ENCODE results near the gene CASZ1.

DNA sequence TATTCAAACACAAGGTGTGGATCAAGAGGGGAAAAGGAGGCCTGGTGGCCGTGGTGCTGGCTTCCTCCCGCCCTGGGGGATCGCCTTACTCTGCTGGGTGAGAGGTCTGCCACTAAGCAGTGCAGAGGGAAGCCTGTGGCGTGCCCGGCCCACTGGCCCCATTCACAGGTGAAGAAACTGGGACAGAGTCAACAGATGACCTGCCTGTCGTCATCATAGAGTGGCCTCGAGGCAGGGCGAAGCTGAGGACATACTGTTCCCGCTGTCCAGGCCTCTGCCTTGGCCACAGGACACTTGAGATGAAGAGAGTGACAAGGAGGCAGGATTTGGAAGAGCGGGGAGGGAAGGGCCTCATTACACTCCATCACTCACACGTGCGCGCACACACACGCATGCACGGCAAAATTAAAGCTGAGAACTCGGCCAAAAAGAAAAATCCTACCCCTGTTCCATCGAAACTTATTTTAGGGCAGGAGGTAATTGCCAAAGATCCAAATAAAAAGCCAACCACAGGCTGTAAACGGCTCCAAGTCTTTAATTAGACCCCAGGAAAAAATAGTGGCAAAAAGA is 50.5 kb downstream of the CASZ1 start:
- TF ChIP-seq, protein P1, sequence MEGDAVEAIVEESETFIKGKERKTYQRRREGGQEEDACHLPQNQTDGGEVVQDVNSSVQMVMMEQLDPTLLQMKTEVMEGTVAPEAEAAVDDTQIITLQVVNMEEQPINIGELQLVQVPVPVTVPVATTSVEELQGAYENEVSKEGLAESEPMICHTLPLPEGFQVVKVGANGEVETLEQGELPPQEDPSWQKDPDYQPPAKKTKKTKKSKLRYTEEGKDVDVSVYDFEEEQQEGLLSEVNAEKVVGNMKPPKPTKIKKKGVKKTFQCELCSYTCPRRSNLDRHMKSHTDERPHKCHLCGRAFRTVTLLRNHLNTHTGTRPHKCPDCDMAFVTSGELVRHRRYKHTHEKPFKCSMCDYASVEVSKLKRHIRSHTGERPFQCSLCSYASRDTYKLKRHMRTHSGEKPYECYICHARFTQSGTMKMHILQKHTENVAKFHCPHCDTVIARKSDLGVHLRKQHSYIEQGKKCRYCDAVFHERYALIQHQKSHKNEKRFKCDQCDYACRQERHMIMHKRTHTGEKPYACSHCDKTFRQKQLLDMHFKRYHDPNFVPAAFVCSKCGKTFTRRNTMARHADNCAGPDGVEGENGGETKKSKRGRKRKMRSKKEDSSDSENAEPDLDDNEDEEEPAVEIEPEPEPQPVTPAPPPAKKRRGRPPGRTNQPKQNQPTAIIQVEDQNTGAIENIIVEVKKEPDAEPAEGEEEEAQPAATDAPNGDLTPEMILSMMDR (IDR thresholded peaks at IDR 0.05; ENCODE audit: insufficient read depth, low read length) = no peak
- no peak for TF ChIP-seq POLR2AphosphoS5 (IDR thresholded peaks at IDR 0.05; ENCODE audit: low read depth)
